SU-DHL-6 (cell line): ENCODE data around the gene TMEM218.

Experiments
- H2AFZ ChIP-seq: fragments of 200-600 bp; sonication (generic); 2 replicates; pipeline ENCODE4 v1.6.1; 2014; ENCODE audit warnings: low read depth, mild to moderate bottlenecking, moderate library complexity, mixed read lengths, antibody characterized with exemption, low read length; ENCODE audit not compliant: severe bottlenecking
- H3F3A ChIP-seq: fragments of 200-600 bp; shearing (Covaris generic); 2 replicates; pipeline ENCODE4 v1.6.0; 2016; ENCODE audit warnings: antibody characterized with exemption, mild to moderate bottlenecking; ENCODE audit not compliant: insufficient read depth
- H3K27ac ChIP-seq: fragments of 200-600 bp; sonication (generic); 2 replicates; pipeline ENCODE4 v1.5.1; 2016; ENCODE audit warnings: low read depth, mild to moderate bottlenecking, low read length, moderate library complexity, mixed read lengths
- H3K27me3 ChIP-seq: fragments of 200-600 bp; sonication (generic), shearing (Covaris generic); 2 replicates; pipeline ENCODE4 v1.6.0; 2014; ENCODE audit warnings: mild to moderate bottlenecking, low read length
- H3K36me3 ChIP-seq: fragments of 200-600 bp; sonication (generic); 2 replicates; pipeline ENCODE4 v1.6.1; 2014; ENCODE audit warnings: mild to moderate bottlenecking, low read length, mixed read lengths
- H3K4me2 ChIP-seq: fragments of 300-600, 200-600 bp; shearing (Covaris generic), sonication (generic); 2 replicates; pipeline ENCODE4 v1.6.0; 2014; ENCODE audit warnings: low read length, low read depth, mild to moderate bottlenecking; ENCODE audit not compliant: poor library complexity, severe bottlenecking
- H3K4me3 ChIP-seq: fragments of 200-600 bp; sonication (generic); 2 replicates; pipeline ENCODE4 v1.5.1; 2014; ENCODE audit warnings: antibody characterized with exemption, low read length, mild to moderate bottlenecking, mixed read lengths; ENCODE audit not compliant: insufficient read depth, poor library complexity, severe bottlenecking
- H3K79me2 ChIP-seq: fragments of 200-600 bp; sonication (generic); 2 replicates; pipeline ENCODE4 v1.6.1; 2014; ENCODE audit warnings: mild to moderate bottlenecking, low read length, moderate library complexity; ENCODE audit not compliant: insufficient read depth
- H3K9ac ChIP-seq: fragments of 200-600 bp; sonication (generic); 2 replicates; pipeline ENCODE4 v1.7.0; 2014; ENCODE audit warnings: mild to moderate bottlenecking, low read length
- H3K9me2 ChIP-seq: fragments of 200-600 bp; sonication (generic); replicated peaks from 2 replicates; pipeline ENCODE4 v1.6.1; 2014; ENCODE audit warnings: low read length; ENCODE audit not compliant: insufficient read depth
- H3K9me3 ChIP-seq: fragments of 200-600 bp; sonication (generic); 2 replicates; pipeline ENCODE4 v1.6.1; 2014; ENCODE audit warnings: low read length, mixed read lengths; ENCODE audit not compliant: insufficient read depth
- H4K20me1 ChIP-seq: fragments of 200-600 bp; sonication (generic); 2 replicates; pipeline ENCODE4 v1.6.1; 2014; ENCODE audit warnings: low read depth, mild to moderate bottlenecking, antibody characterized with exemption, low read length, moderate library complexity, mixed read lengths
- EZH2phosphoT487 ChIP-seq: fragments of 200-600 bp; sonication (generic), shearing (Covaris generic); conservative IDR thresholded peaks from 2 replicates; pipeline ENCODE4 v1.6.1; 2018; ENCODE audit warnings: mild to moderate bottlenecking, antibody characterized with exemption, low read length, moderate library complexity, mixed read lengths
- TF ChIP-seq, protein P1 (sequence below): fragments of 200-600 bp; sonication (generic); IDR thresholded peaks from one replicate; pipeline ENCODE4 v1.5.1; 2017; ENCODE audit warnings: antibody characterized with exemption, mild to moderate bottlenecking, low read length, moderate library complexity; ENCODE audit not compliant: insufficient read depth, poor library complexity, severe bottlenecking

TMEM218 gene

DNA sequence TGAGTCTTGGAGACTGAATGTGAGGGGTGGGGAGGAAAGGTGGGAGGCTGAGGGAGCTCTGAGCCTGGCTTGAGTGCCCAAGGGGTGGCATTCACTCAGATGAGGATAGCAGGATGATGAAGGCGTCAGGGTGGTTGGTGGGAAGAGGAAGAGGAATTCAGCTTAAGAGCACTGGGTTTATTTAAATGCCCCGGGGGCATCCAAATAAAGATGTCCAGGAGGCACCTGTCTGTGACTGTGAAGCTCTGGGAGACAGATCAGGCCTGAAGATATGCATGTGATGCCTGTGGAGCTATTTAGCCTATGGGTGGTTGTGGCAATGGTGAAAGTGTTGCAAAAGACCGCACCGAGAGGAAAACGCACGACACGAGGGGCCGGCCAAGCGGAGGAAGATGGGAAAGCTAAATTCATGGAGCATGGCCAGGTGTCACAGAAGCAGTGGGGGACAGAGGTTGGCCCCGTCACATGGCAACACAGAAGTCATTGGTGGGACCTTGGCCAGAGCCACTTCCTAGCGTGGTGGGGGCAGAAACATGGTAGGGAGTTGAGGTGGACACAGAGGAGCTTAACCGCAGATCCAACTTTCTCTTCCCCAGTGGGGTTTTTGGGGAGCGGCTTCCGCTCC is 32.8 kb downstream of the TMEM218 start:
- H3K27ac ChIP-seq = no peak overlapping the region
- no peak overlapping the region for H3K9ac ChIP-seq
- no peaks in the 10 kb centered on the region for H4K20me1 ChIP-seq
- H3K4me3 ChIP-seq = no peak overlapping the region
- H3K9me3 ChIP-seq = no peaks in the 10 kb centered on the region
- no peaks in the 10 kb centered on the region for H3K27me3 ChIP-seq
- no peak overlapping the region for H3K4me2 ChIP-seq
- H3K36me3 ChIP-seq = no peaks in the 10 kb centered on the region
- no peaks in the 10 kb centered on the region for H3K79me2 ChIP-seq
- no peaks in the 10 kb centered on the region for H3K9me2 ChIP-seq
- no peak overlapping the region for H2AFZ ChIP-seq
- TF ChIP-seq, protein P1, sequence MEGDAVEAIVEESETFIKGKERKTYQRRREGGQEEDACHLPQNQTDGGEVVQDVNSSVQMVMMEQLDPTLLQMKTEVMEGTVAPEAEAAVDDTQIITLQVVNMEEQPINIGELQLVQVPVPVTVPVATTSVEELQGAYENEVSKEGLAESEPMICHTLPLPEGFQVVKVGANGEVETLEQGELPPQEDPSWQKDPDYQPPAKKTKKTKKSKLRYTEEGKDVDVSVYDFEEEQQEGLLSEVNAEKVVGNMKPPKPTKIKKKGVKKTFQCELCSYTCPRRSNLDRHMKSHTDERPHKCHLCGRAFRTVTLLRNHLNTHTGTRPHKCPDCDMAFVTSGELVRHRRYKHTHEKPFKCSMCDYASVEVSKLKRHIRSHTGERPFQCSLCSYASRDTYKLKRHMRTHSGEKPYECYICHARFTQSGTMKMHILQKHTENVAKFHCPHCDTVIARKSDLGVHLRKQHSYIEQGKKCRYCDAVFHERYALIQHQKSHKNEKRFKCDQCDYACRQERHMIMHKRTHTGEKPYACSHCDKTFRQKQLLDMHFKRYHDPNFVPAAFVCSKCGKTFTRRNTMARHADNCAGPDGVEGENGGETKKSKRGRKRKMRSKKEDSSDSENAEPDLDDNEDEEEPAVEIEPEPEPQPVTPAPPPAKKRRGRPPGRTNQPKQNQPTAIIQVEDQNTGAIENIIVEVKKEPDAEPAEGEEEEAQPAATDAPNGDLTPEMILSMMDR = no peak
- TF ChIP-seq EZH2phosphoT487 = no peak
- H3F3A ChIP-seq = no peaks in the 10 kb centered on the region

GRCh38 chr11:125078016-125078415 is 33.4 kb downstream of the TMEM218 start:
- Histone ChIP-seq H3K79me2 (no peaks in the 10 kb centered on the region), H3K4me2 (no peak overlapping the region), H4K20me1 (no peaks in the 10 kb centered on the region), H3K4me3 (no peak overlapping the region), H3K27ac (no peak overlapping the region), H3K9me3 (no peaks in the 10 kb centered on the region), H3K27me3 (no peaks in the 10 kb centered on the region), H2AFZ (no peak overlapping the region), H3K9me2 (no peaks in the 10 kb centered on the region), H3K9ac (no peak overlapping the region), H3F3A (no peaks in the 10 kb centered on the region), H3K36me3 (no peaks in the 10 kb centered on the region)
- TF ChIP-seq, protein P1 = no peak
- no peak for TF ChIP-seq EZH2phosphoT487

DNA sequence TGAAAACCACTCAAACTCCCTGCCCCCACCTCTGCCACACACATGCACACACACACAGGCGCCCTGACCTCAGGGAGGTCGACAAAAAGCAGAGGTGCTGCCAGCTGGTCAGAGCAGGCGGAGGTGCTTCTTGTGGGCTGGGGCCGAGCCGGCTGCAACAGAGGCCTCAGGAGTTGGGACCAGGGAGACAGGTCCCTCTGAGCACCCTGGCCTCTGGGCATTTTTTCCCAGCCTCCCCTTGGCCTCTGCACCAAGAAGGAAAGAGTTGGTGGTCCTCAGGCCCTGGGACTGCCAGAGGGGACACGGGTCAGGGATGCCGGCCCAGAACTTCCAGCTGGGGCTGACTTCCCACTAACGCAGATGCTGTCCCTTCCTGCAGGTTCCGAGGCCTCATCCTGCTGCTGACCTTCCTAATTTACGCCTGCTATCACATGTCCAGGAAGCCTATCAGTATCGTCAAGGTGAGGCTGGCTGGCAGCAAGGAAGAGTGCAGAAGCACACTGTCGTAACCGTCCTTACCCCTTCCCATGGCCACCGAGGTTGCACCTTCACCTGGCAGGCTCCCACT is 35.0 kb downstream of the TMEM218 start:
- Histone ChIP-seq H2AFZ (no peak overlapping the region), H4K20me1 (no peaks in the 10 kb centered on the region), H3K36me3 (no peaks in the 10 kb centered on the region), H3K79me2 (no peaks in the 10 kb centered on the region), H3K4me2 (no peak overlapping the region), H3K9me3 (no peaks in the 10 kb centered on the region), H3K4me3 (no peak overlapping the region), H3F3A (no peaks in the 10 kb centered on the region), H3K9ac (no peak overlapping the region), H3K27ac (no peak overlapping the region), H3K9me2 (no peaks in the 10 kb centered on the region), H3K27me3 (no peaks in the 10 kb centered on the region)
- TF ChIP-seq, protein P1 = no peak
- TF ChIP-seq EZH2phosphoT487 = no peak
